IMR-90 (cell line): Measurements from ENCODE around the gene NOP10. TPM values are rescaled to one million over a fixed set of nuclear protein-coding genes. Genes with fewer than 3 reads are reported as not detected.

Source experiments
- ATAC-seq: fragments of 200-7000 bp; cut with Tn5 transposase; 2 replicates; pipeline ENCODE4 v1.9.1; 2020; ENCODE audit warnings: low read depth, mild to moderate bottlenecking, moderate library complexity
- BruUV-seq: library from RNA; stranded (reverse); fragments of 400-500 nt; replicated peaks from 2 replicates; lab custom pipeline; 2021; lab: Mats Ljungman, UMichigan
- CTCF ChIA-PET: fragments of 300-600 bp; formaldehyde crosslinking; extraction: SDS; loops from one replicate; lab custom pipeline; 2021; ENCODE audit warnings: antibody characterized with exemption; lab: Yijun Ruan, JAX
- POLR2A ChIA-PET: fragments of 300-600 bp; sonication (Branson Sonifier 250); formaldehyde crosslinking; loops from one replicate; lab custom pipeline; 2022; ENCODE audit warnings: antibody characterized with exemption; ENCODE audit not compliant: unreplicated experiment; lab: Charles Lee
- DNase-seq: peaks from one replicate; pipeline ENCODE4 v3.0.0; 2013
- H2AFZ ChIP-seq: replicated peaks from 2 replicates; pipeline ENCODE3; 2013; ENCODE audit warnings: low read length, mild to moderate bottlenecking; ENCODE audit not compliant: poor library complexity
- H2AK5ac ChIP-seq: 2 replicates; pipeline ENCODE4 v1.6.1; 2013; ENCODE audit warnings: low read depth, low read length, inconsistent platforms
- H2AK9ac ChIP-seq: replicated peaks from 2 replicates; pipeline ENCODE3; 2013; ENCODE audit warnings: mild to moderate bottlenecking, low read depth, low read length, moderate library complexity; ENCODE audit not compliant: poor library complexity
- H2BK120ac ChIP-seq: 2 replicates; pipeline ENCODE4 v1.6.1; 2013; ENCODE audit warnings: low read depth, low read length, inconsistent platforms
- H2BK15ac ChIP-seq: 3 replicates; pipeline ENCODE4 v1.6.1; 2013; ENCODE audit warnings: low read depth, low read length, inconsistent platforms
- H2BK20ac ChIP-seq: 2 replicates; pipeline ENCODE4 v1.6.1; 2013; ENCODE audit warnings: low read depth, mild to moderate bottlenecking, inconsistent platforms, low read length, moderate library complexity
- H2BK5ac ChIP-seq: 2 replicates; pipeline ENCODE4 v1.6.1; 2013; ENCODE audit warnings: mild to moderate bottlenecking, low read depth, low read length, inconsistent platforms; ENCODE audit not compliant: poor library complexity, severe bottlenecking
- H3K14ac ChIP-seq: replicated peaks from 2 replicates; pipeline ENCODE4 v1.6.1; 2013; ENCODE audit warnings: low read depth, low read length, inconsistent platforms
- H3K18ac ChIP-seq: 2 replicates; pipeline ENCODE4 v1.6.1; 2013; ENCODE audit warnings: low read depth, low read length, control low read depth
- H3K23ac ChIP-seq: 2 replicates; pipeline ENCODE4 v1.6.1; 2013; ENCODE audit warnings: low read depth, low read length, inconsistent platforms
- H3K27ac ChIP-seq: 2 replicates; pipeline ENCODE4 v1.5.1; 2013; ENCODE audit warnings: mild to moderate bottlenecking, control low read depth, low read length; ENCODE audit not compliant: insufficient read depth
- H3K27me3 ChIP-seq: 2 replicates; pipeline ENCODE4 v1.6.1; 2013; ENCODE audit warnings: low read length; ENCODE audit not compliant: control insufficient read depth, insufficient read depth
- H3K36me3 ChIP-seq: 2 replicates; pipeline ENCODE4 v1.6.1; 2013; ENCODE audit warnings: low read length, mixed read lengths; ENCODE audit not compliant: control insufficient read depth, insufficient read depth
- H3K4ac ChIP-seq: 2 replicates; pipeline ENCODE4 v1.6.1; 2013; ENCODE audit warnings: low read depth, low read length, inconsistent platforms
- H3K4me1 ChIP-seq: 2 replicates; pipeline ENCODE4 v1.6.1; 2013; ENCODE audit warnings: low read length, mixed read lengths; ENCODE audit not compliant: control insufficient read depth, insufficient read depth
- H3K4me2 ChIP-seq: 2 replicates; pipeline ENCODE4 v1.6.1; 2013; ENCODE audit warnings: low read depth, mild to moderate bottlenecking, control low read depth, low read length, moderate library complexity
- H3K4me3 ChIP-seq: 2 replicates; pipeline ENCODE4 v1.5.1; 2013; ENCODE audit warnings: low read depth, mild to moderate bottlenecking, control low read depth, low read length, moderate library complexity; ENCODE audit not compliant: insufficient read depth
- H3K56ac ChIP-seq: 2 replicates; pipeline ENCODE4 v1.6.1; 2013; ENCODE audit warnings: low read length, inconsistent platforms; ENCODE audit not compliant: insufficient read depth; ENCODE audit errors: extremely low read depth
- H3K79me1 ChIP-seq, 2 experiments: 2 replicates each; pipeline ENCODE4 v1.6.1; 2013; ENCODE audit warnings: low read length in 2 of 2, inconsistent platforms in 1 of 2, low read depth in 1 of 2
- H3K9ac ChIP-seq: 2 replicates; pipeline ENCODE4 v1.6.1; 2013; ENCODE audit warnings: low read depth, low read length, control low read depth
- H3K9me1 ChIP-seq: 2 replicates; pipeline ENCODE4 v1.6.1; 2013; ENCODE audit warnings: low read length, inconsistent platforms; ENCODE audit not compliant: insufficient read depth
- H3K9me3 ChIP-seq: 2 replicates; pipeline ENCODE4 v1.6.1; 2013; ENCODE audit warnings: low read length; ENCODE audit not compliant: control insufficient read depth, insufficient read depth
- H4K20me1 ChIP-seq: 2 replicates; pipeline ENCODE4 v1.6.1; 2013; ENCODE audit warnings: low read length, inconsistent platforms; ENCODE audit not compliant: insufficient read depth
- H4K5ac ChIP-seq: 2 replicates; pipeline ENCODE4 v1.6.1; 2013; ENCODE audit warnings: mild to moderate bottlenecking, low read depth, low read length, control low read depth
- H4K8ac ChIP-seq, 2 experiments: 2 replicates each; pipeline ENCODE4 v1.6.1; 2013; ENCODE audit warnings: low read depth in 2 of 2, low read length in 2 of 2, control low read depth in 1 of 2, inconsistent platforms in 1 of 2
- H4K91ac ChIP-seq: 2 replicates; pipeline ENCODE4 v1.6.1; 2013; ENCODE audit warnings: low read depth, low read length, inconsistent platforms; ENCODE audit not compliant: insufficient read depth
- CHD1 ChIP-seq: IDR thresholded peaks from 2 replicates; pipeline ENCODE4 v1.6.1; 2012; ENCODE audit warnings: low read depth, low read length, improper control_type of control experiment
- WGBS, 2 experiments: methylation state at CpG; one replicate each; pipeline versions ENCODE4 v1.1.5 to v1.1.7; 2013; ENCODE audit warnings: missing lambda C conversion rate in 2 of 2; ENCODE audit not compliant: insufficient read length in 1 of 2; ENCODE audit errors: extremely low coverage in 2 of 2; 5-methylcytosine and 5-hydroxymethylcytosine counted together
- dilution Hi-C: fragments of 300-500 bp; cut with HindIII; formaldehyde crosslinking; loops from one replicate; pipeline ENCODE4 v1.14.3; 2018; ENCODE audit warnings: low sequenced_read_pairs; ENCODE audit not compliant: unreplicated experiment
- in situ Hi-C: fragments of 300-500 bp; cut with MboI; formaldehyde crosslinking; loops from 3 replicates; pipeline ENCODE4 v1.14.3; 2019; ENCODE audit warnings: low sequenced_read_pairs, inconsistent platforms, mixed read lengths
- intact Hi-C: fragments of 100-400 bp; cut with micrococcal nuclease; formaldehyde crosslinking; loops from 2 replicates; pipeline ENCODE4 v1.10.0; 2022
- polyA plus RNA-seq, 3 experiments: library from polyadenylated mRNA; depleted of rRNA; stranded (reverse); fragments of >200 nt; gene quantifications; 2 replicates each; pipeline ENCODE4 v1.2.3, GENCODE V29; 2012; ENCODE audit warnings: low replicate concordance in 1 of 3
- total RNA-seq: library from RNA; depleted of rRNA; stranded (reverse); fragments of >200 nt; gene quantifications from 2 replicates; pipeline ENCODE4 v1.2.3, GENCODE V29; 2012

Gene NOP10
- total and polyA plus RNA-seq, 2 of the 4 experiments (the other 2 are of a cell fraction), result 141 to 468 TPM

DNA sequence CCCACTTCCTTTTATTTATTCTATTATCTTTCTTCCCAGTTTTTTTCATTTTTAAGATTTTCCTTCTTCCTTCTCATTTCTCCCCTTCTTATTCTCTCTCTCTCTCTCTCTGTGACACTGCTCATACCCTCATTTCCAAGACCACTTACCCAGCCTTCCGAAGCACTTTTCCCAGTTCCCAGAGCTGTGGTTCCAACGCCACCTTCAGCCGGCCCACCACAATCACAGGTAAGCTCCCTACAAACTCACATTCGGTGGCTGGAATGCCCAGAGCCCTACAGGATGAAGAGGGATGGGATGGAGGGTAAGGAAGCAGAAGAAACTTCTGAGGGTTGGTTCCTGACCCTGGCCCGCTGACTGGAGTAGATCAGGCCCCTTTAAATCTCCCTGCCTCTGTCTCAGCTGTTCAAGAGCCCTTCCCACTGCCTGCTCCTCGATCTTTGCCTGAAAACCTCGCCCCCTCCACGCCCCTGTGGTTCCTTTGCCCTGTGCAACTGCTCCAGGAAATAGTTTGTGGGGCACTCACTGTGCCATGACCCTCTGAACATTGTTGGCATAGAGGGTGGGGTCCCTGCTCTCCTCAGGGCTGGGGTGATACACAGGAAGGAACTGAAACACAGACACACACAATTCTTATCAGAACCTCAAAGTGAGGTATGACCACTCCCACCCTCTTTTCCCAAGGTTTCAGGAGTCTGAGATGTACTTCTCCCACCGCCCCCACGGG lies 19.3 kb upstream of the NOP10 start:
- peaks cover 18 to 28% of the 10 kb centered on the region in 2 experiments for H3K79me1 ChIP-seq
- H3K27me3 ChIP-seq, result no peaks in the 10 kb centered on the region
- ATAC-seq (no peak), DNase-seq (no peak)
- H3K23ac ChIP-seq, result no peak overlapping the region
- H3K4me2 ChIP-seq, result no peak overlapping the region
- no peak overlapping the region for H2AK9ac ChIP-seq
- H3K9ac ChIP-seq, result no peak overlapping the region
- H3K4me1 ChIP-seq, result 0 out of 2 replicates have a peak, but pooled peaks cover 3% of the 10 kb centered on the region
- in situ Hi-C loops (loop anchor here (10.0 kb wide), 1 partner anchor 257 kb away; the partner anchor contains the start of genes EMC7 and PGBD4), dilution Hi-C loops (no loop called here), intact Hi-C loops (loop anchor here (10.0 kb wide), 1 partner anchor 297 kb away; no protein-coding TSS in a partner anchor)
- no peak overlapping the region for H2AFZ ChIP-seq
- H2BK15ac ChIP-seq, result no peak overlapping the region
- ChIA-PET POLR2A (no interaction called here), CTCF (no interaction called here)
- no peak overlapping the region for H4K5ac ChIP-seq
- no peak overlapping the region for H2AK5ac ChIP-seq
- no peak overlapping the region for H3K14ac ChIP-seq
- BruUV-seq, result no TSS peak
- H4K91ac ChIP-seq, result no peak overlapping the region
- peaks cover 27% of the 10 kb centered on the region for H3K36me3 ChIP-seq
- H2BK20ac ChIP-seq, result no peak overlapping the region
- no peak overlapping the region for H3K4ac ChIP-seq
- no peak overlapping the region for H3K4me3 ChIP-seq
- H4K8ac ChIP-seq, result no peak overlapping the region
- H2BK5ac ChIP-seq, result no peak overlapping the region
- peaks cover 8% of the 10 kb centered on the region; the same call in 1 of the 2 replicates for H4K20me1 ChIP-seq
- no peak overlapping the region for H3K27ac ChIP-seq
- TF ChIP-seq CHD1, result no peak
- no peaks in the 10 kb centered on the region for H3K9me3 ChIP-seq
- no peak overlapping the region for H3K56ac ChIP-seq
- peaks cover 10% of the 10 kb centered on the region for H3K9me1 ChIP-seq
- no CpG with 5 or more reads among the region's 10 CpGs for WGBS, 2 experiments
- H3K18ac ChIP-seq, result no peak overlapping the region
- no peak overlapping the region for H2BK120ac ChIP-seq
